HG02623 (cell line): ENCODE results near the gene WRNIP1.

ENCODE experiments used
- ATAC-seq: cut with Tn5 transposase; IDR thresholded peaks from one replicate; pipeline ENCODE4 v1.9.1; 2021; ENCODE audit warnings: moderate library complexity; ENCODE audit not compliant: unreplicated experiment

WRNIP1 gene

DNA sequence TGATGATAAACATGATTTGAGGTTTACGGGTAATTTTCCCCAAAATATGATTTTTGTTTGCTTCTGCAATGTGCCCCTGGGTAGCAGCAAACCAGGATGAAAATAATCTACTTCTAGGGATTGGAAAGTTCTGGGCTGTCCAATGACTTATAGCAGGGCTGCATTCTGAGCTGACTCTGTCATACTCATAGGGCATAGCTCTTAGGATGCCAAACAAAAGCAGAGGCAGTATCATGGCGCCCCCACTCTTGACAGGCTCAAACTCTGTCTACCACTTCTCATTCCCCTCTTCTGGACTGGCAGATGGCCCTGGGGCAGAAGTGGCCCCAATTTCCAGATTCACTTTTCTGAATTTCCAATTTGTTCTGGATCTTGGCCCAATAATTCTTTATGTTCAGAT, 66.2 kb downstream of the WRNIP1 start:
- no peak for ATAC-seq

DNA sequence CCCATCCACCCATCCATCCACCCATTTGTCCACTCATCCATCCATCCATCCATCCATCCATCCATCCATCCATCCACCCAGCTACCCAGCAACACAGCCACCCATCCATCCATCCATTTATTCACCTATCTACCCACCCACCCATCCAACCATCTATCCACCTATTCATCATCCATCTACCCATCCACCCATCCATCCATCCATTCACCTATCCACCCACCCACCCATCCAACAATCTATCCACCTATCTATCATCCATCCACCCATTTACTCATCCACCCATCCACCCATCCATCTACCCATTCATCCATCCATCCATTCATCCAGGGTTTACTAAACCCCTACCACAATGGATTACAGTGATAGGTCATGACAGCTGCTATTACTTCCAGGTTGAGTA, 69.1 kb downstream of the WRNIP1 start:
- no peak for ATAC-seq
